ENCODE results near the gene PXDN. TPM values are rescaled to one million over a fixed set of nuclear protein-coding genes. Genes with fewer than 3 reads are reported as not detected.
A peak's percentile ranks its signal among the peaks of the same experiment; 100 is the strongest.
"Not testable (repeated sequence)": the region's sequence is repeated elsewhere in the genome, so short reads cannot be mapped to it uniquely, and the experiment has no call there.

Gene PXDN
- total RNA-seq, 4 donors from 2014 or later, result 26.6 to 254 (median 59.8) TPM

- Histone ChIP-seq H3K27ac (peak overlapping the region in 1 of 2 donors; percentile 72), H3K4me1 (peaks cover 10 to 16% of the 10 kb centered on the region in 2 donors)
- intact Hi-C loops (cut with DNase I; ENCODE audit: low total_unique reads), result no loop called here
These were observed 6.2 kb downstream of the PXDN start for GRCh38 chr2:1738163-1738562.

GRCh38 chr2:1736997-1737480, 7.3 kb downstream of the PXDN start:
- Histone ChIP-seq H3K9me3 (no peaks in the 10 kb centered on the region), H3K36me3 (no peaks in the 10 kb centered on the region), H3K27me3 (no peaks in the 10 kb centered on the region), H3K27ac (peak overlapping the region; percentile 63 to 72), H3K4me3 (no peak overlapping the region), H3K4me1 (peaks cover 15 to 18% of the 10 kb centered on the region in 2 donors)
- peak in 1 of 2 donors; percentile 14 for DNase-seq
- intact Hi-C loops (cut with DNase I; ENCODE audit: low total_unique reads), result no loop called here
- TF ChIP-seq CTCF (IDR thresholded peaks at IDR 0.05) (no peak), POLR2A (IDR thresholded peaks at IDR 0.05) (no peak)

More at GRCh38 chr2:1738163-1738562, 6.2 kb downstream of the PXDN start:
- H3K9me3 ChIP-seq, result no peaks in the 10 kb centered on the region
- no peaks in the 10 kb centered on the region for H3K27me3 ChIP-seq
- H3K36me3 ChIP-seq, result no peaks in the 10 kb centered on the region
- TF ChIP-seq POLR2A (IDR thresholded peaks at IDR 0.05) (no peak), CTCF (IDR thresholded peaks at IDR 0.05) (no peak)
- peak in 1 of 2 donors; percentile 9 for DNase-seq
- H3K4me3 ChIP-seq, result no peak overlapping the region

GRCh38 chr2:1736045-1736444, 8.3 kb downstream of the PXDN start:
- H3K9me3 ChIP-seq, result no peaks in the 10 kb centered on the region
- H3K4me1 ChIP-seq, result peaks cover 25% of the 10 kb centered on the region in 2 donors
- no peaks in the 10 kb centered on the region for H3K36me3 ChIP-seq
- H3K27ac ChIP-seq, result peak overlapping the region; percentile 63 to 72
- H3K27me3 ChIP-seq, result no peaks in the 10 kb centered on the region
- peak in 1 of 2 donors; percentile 13 for DNase-seq
- no peak overlapping the region for H3K4me3 ChIP-seq
- intact Hi-C loops (cut with DNase I; ENCODE audit: low total_unique reads), result no loop called here
- TF ChIP-seq CTCF (IDR thresholded peaks at IDR 0.05), result no peak
- TF ChIP-seq POLR2A (IDR thresholded peaks at IDR 0.05), result no peak

- H3K9me3 ChIP-seq; H3K36me3 ChIP-seq; intact Hi-C loops (cut with DNase I; ENCODE audit: low total_unique reads); H3K27me3 ChIP-seq; H3K4me3 ChIP-seq: not testable (repeated sequence)
- peak overlapping the region in 1 of 2 donors; percentile 87 for H3K27ac ChIP-seq
- peaks cover 15 to 21% of the 10 kb centered on the region in 2 donors for H3K4me1 ChIP-seq
- DNase-seq, result peak in 1 of 2 donors; percentile 10
These were observed 11.0 kb downstream of the PXDN start for GRCh38 chr2:1733298-1733697.

GRCh38 chr2:1731963-1732768, 12.1 kb downstream of the PXDN start:
- peak; percentile 68 to 76 for DNase-seq
- no peak for TF ChIP-seq CTCF (IDR thresholded peaks at IDR 0.05)
- TF ChIP-seq POLR2A (IDR thresholded peaks at IDR 0.05), result no peak

More at GRCh38 chr2:1731963-1732768, 12.1 kb downstream of the PXDN start:
- Histone ChIP-seq H3K9me3 (no peaks in the 10 kb centered on the region), H3K27ac (peak overlapping the region; percentile 84 to 87), H3K27me3 (no peaks in the 10 kb centered on the region), H3K4me1 (peaks cover 15 to 21% of the 10 kb centered on the region in 2 donors), H3K36me3 (no peaks in the 10 kb centered on the region), H3K4me3 (no peak overlapping the region)
- intact Hi-C loops (cut with DNase I; ENCODE audit: low total_unique reads), result no loop called here
